NCI-H146 treated with DMSO at 0.1 percent for 48 hours (cell line): Measurements from ENCODE around the gene MMRN1.
"Not testable (repeated sequence)": the region's sequence is repeated elsewhere in the genome, so short reads cannot be mapped to it uniquely, and the experiment has no call there.

Source experiments
- DNase-seq: peaks from one replicate; lab custom pipeline; 2025; ENCODE audit not compliant: unreplicated experiment; lab: John Stamatoyannopoulos, UW

The MMRN1 gene

DNA sequence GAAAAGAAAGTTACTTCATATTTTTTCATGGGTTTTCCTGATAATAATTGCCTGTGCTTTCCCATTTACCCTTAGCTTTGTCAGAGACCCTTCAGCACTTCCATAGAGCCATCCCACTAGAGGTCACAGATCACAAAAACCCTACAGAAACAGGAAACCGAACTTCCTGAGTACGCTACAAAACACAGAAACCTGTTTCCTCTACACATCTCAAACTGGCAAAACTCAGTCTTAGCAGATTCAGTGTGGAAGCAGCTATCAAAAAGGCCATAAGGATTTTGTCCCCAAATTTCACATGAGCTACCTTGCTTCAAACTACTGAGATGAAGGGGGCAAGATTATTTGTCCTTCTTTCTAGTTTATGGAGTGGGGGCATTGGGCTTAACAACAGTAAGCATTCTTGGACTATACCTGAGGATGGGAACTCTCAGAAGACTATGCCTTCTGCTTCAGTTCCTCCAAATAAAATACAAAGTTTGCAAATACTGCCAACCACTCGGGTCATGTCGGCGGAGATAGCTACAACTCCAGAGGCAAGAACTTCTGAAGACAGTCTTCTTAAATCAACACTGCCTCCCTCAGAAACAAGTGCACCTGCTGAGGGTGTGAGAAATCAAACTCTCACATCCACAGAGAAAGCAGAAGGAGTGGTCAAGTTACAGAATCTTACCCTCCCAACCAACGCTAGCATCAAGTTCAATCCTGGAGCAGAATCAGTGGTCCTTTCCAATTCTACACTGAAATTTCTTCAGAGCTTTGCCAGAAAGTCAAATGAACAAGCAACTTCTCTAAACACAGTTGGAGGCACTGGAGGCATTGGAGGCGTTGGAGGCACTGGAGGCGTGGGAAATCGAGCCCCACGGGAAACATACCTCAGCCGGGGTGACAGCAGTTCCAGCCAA lies at the start of gene MMRN1:
Gene MMRN1 (plus strand): TSS at position 206 of the 902 bp plus-strand sequence. CDS start 118 bp downstream, at position 324.
- DNase-seq = no peak

- DNase-seq = no peak
Observed at GRCh38 chr4:89847571-89848325, 46.9 kb upstream of the MMRN1 start.

DNA sequence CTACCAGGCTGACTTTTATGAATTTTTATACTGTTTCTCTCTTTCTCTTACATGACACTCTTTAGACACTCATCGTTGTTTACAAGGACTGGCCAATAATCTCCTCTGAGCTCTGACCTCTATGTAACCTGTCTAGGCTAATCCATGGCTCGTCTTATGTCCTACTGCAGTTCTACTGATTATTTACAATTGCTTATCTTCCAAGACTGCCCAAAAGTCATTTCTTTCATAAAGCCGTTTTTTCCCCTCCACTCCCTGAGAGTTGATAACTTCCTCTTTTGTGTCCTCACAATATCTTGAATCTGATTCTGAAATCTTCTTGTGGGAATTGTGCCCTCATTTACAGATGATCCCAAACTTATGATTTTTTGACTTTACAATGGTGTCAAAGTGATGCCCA lies 39.4 kb upstream of the MMRN1 start:
- DNase-seq = no peak

DNA sequence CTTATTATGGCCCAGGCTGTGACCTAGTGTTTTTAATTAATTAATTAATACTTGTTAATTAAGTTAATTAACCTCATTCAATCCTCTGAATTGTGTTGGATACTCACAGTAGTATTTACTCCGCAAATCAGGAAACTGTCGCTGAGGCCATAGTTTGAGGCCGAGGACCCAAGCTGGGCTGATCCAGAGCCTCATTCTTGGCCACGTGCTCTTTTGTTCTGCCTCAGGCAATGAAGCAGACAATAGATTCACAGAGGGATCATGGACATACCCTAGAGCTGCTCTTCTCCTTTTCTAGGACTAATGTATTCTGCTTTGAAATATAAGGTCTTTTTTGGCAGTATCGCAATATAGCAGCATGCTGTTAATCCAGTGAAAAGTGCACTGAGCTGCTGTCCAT lies 33.7 kb upstream of the MMRN1 start:
- DNase-seq = no peak

- no peak for DNase-seq
Observed at GRCh38 chr4:89863533-89863932, 31.1 kb upstream of the MMRN1 start.

DNA sequence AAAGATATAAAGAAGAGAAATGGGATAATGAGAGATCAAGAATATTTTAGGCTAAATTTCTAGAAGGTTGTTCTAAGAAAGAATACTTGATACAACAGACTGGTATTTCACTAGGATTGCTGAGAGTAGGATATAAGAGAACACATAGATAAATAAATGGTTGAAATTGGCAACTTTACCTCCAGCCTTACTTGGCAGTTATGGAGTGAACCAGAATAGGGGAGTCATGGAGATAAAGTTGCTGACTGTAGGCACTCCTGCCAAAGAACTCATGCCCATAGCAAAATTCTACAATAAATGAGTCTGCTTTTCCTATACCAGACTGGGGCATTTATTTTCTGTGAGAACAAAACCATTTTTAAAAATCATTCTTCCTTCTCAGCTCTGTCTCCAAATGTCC lies 26.4 kb upstream of the MMRN1 start:
- DNase-seq = no peak

DNA sequence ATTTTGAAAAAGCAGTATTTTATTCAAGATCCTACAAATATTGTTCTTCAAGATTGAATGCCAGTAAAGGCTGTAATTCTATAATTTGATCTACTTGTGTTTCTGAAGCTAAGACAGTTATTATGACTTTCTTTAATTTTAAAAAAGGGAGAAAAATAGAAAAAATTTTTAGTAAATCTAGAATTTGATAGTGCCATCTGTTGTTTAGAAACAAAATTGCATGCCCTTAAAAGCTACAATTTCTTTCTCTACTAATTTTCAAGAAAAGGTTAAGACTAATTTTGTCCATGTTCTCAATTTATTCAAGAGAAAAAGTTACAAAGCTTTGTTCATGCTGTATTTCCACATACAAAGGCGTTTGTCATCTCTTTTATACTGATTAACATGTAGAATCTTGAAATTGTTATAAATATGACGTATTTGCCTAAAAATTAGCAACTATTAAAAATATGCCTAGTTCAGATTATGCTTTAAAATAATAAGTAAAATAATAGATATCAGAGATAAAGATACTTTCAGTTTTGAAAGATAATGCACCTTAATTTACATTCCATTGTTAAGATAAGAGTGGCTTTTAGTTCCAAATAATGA lies 25.6 kb upstream of the MMRN1 start:
- no peak for DNase-seq

GRCh38 chr4:89871211-89871610 lies 23.4 kb upstream of the MMRN1 start:
- no peak for DNase-seq

DNA sequence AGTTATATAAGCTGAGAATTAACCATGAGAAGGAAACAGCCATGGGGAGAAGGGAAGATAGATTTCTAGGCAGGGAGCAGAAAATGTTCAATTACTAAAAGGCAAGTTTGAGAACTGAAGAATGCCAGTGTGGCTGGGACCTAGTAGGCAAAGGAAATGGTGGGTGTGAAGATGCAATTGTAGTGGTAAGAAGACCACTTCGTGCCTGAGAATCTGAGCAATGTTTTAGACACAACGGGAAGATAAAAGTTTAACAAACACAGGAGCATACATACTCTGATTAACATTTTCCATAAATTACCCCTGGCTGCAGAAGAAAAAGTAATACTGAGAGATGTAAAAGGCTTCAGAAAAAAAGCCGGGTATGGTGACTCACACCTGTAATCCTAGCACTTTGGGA lies 18.1 kb upstream of the MMRN1 start:
- DNase-seq = no peak

- no peak for DNase-seq
Observed at GRCh38 chr4:89878611-89879010, 16.0 kb upstream of the MMRN1 start.

GRCh38 chr4:89879215-89879614 lies 15.4 kb upstream of the MMRN1 start:
- DNase-seq = no peak

GRCh38 chr4:89889289-89889688 lies 5.4 kb upstream of the MMRN1 start:
- no peak for DNase-seq

DNA sequence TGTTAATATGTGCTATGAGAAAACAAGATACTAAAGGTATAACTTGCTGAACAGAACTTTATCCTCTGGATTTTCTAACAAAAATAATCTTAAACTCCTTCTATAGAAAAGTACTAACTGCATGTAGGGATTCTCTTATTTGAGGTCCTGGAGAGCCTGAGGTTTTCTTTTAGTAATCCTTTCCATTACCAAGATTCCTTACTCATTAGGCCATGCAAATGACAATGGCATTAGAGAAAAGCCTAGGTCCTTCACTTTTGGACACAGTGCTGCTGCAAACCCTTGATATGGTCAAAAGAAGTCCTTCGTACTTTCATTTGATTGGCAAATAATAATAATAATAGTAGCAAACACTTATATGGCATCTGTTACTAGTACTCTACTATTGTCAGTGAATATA lies 3.2 kb downstream of the MMRN1 start:
- DNase-seq = no peak

DNA sequence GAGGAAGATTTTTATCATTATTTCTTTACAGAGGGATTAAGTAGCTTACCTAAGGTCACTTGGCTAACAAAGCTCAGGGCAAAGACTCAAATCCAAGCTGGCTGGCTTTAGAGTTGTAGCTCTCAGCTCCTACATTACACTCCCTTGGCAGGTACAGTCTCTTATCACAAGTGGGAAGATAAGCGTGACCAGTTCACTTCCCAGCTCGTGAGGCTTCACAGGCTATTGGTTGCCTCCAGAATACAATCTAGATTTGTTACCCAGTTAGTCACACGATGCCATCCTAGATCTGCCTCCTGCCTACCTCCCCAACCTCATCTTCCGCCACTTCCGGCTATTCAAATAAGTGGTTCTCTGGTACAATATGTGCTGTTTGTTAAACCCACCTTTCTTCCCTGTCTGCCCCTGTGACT lies 3.7 kb downstream of the MMRN1 start:
- no peak for DNase-seq

GRCh38 chr4:89899152-89899551 lies 4.5 kb downstream of the MMRN1 start:
- no peak for DNase-seq

- DNase-seq = no peak
Observed at GRCh38 chr4:89899854-89900253, 5.2 kb downstream of the MMRN1 start.

GRCh38 chr4:89901808-89902431 lies 7.3 kb downstream of the MMRN1 start:
- DNase-seq = not testable (repeated sequence)

- no peak for DNase-seq
Observed at GRCh38 chr4:89904524-89904923, 9.9 kb downstream of the MMRN1 start.

DNA sequence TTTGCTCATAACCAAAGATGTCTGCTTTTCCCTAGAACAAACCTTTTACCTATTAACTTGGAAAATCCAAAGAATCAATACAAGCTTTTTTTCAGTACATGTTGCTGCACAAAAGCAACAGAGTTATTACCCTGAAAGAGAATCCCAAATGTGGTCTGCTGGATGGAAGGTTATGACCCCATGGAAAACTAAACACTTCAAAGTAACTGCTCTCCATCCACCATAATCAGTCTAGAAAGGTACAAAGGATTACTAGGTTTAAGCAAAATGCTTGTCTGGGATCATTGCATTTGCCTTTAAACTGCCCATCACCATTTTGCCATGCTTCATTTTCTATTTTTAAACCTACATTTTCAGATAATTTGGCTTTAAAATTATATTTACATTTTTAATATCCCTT lies 11.7 kb downstream of the MMRN1 start:
- DNase-seq = no peak

DNA sequence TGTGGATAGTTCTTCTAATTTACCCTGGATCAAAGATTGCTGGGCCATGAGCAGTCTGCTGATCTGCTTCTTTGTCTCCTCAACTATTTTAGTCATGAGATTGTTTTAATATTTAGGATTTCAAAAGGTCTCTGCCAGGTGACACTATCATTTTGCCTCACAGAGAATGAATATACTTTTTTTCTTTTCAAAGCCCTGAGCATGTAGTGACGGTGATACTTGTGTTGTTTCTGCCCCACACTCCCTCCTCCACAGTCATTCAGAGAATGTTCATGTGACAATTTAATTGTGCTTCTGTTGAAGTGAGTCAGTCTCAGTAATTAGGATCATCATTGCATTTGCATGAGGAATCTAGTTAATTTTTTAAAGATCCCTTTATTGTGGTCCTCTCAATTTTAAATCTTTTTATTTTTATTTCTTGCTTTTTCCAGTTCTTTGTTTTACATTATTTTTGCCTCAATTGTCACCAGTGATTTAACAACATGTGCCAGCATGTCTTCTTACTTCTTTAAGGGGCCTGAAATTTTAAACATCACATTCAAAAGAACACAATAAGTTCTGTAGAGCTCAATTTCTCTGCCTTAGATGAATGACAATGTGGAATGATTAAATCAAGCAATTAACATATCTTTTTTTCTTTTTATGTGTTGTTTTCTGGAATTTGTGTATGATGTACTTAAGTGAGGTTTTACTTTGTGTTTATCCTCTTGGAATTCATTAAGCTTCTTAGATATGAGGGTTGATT lies 12.3 kb downstream of the MMRN1 start:
- no peak for DNase-seq

GRCh38 chr4:89909889-89910288 lies 15.2 kb downstream of the MMRN1 start:
- DNase-seq = no peak
